ENCODE data around the gene RAB9A.
A peak's percentile ranks its signal among the peaks of the same experiment; 100 is the strongest.

RAB9A gene

DNA sequence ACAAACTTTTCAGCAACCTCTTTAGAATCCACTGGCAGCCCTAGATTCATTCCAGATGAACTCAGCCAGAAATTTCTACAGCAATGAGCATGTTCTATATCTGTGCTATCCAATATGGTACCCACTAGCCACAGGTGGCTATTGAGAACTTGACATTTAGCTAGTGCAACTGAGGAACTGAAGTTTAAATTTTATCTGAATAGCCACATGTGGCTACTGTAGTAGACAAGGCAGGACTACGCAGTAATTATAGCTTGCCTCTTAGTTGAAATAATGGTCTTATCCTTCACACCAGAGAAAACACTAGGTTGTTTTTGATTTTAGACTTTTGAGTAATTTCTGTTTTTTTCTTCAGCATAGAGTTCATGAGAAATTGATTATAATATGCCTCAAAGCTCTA lies 38.6 kb upstream of the RAB9A start:
- TF ChIP-seq CTCF (IDR thresholded peaks at IDR 0.05; ENCODE audit: insufficient read depth, low read depth, low read length, missing control alignments) = no peak
- no peak for DNase-seq (ENCODE audit: low read depth)

GRCh38 chrX:13651150-13651549 lies 37.8 kb upstream of the RAB9A start:
- no peak for DNase-seq (ENCODE audit: low read depth)
- no peak overlapping the region for H3K4me3 ChIP-seq (ENCODE audit: low read length)
- no peak for TF ChIP-seq CTCF (IDR thresholded peaks at IDR 0.05; ENCODE audit: insufficient read depth, low read depth, low read length, missing control alignments)

More for the DNA sequence above, 38.6 kb upstream of the RAB9A start:
- no peak overlapping the region for H3K4me3 ChIP-seq (ENCODE audit: low read length)

DNA sequence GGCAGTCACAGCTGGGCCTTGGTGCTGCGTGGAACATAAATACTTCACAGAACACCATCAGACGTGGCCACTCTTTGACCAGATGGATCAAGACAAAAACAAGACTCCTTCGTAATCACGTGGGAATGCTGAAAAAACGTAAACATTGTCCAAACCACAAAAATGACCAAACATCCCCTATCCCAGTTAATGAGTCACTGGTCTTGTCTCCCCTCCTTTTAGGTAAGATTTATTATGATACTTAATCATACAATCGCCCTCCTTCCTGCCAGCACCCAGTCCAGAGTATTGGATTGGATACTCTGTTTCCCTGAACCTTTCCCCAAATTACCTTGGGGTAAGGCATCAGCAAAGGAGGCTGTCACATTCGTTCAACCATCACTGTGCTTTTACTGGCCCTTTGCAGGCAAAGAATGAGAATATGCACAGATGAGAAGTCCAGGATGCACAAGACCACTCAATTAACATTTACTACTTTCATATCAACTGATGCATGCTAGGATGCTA lies 36.6 kb upstream of the RAB9A start:
- no peak for TF ChIP-seq CTCF (IDR thresholded peaks at IDR 0.05; ENCODE audit: insufficient read depth, low read depth, low read length, missing control alignments)
- DNase-seq (ENCODE audit: low read depth) = peak; percentile 48
- H3K4me3 ChIP-seq (ENCODE audit: low read length) = peak overlapping the region; percentile 49

- no peak for TF ChIP-seq CTCF (IDR thresholded peaks at IDR 0.05; ENCODE audit: insufficient read depth, low read depth, low read length, missing control alignments)
- DNase-seq (ENCODE audit: low read depth) = peak; percentile 95
- H3K4me3 ChIP-seq (ENCODE audit: low read length) = peak within 1 kb of the TSS; percentile 66
These were observed 35.9 kb upstream of the RAB9A start, which contains the start of gene TCEANC for GRCh38 chrX:13652850-13653693. TCEANC (plus strand) TSS chrX:13653141; CDS start chrX:13662509, 9,368 bp downstream.

- no peak for DNase-seq (ENCODE audit: low read depth)
- H3K4me3 ChIP-seq (ENCODE audit: low read length) = no peak overlapping the region
- no peak for TF ChIP-seq CTCF (IDR thresholded peaks at IDR 0.05; ENCODE audit: insufficient read depth, low read depth, low read length, missing control alignments)
These were observed 34.8 kb upstream of the RAB9A start for GRCh38 chrX:13654116-13654515.

GRCh38 chrX:13655674-13656073 lies 33.3 kb upstream of the RAB9A start:
- no peak for TF ChIP-seq CTCF (IDR thresholded peaks at IDR 0.05; ENCODE audit: insufficient read depth, low read depth, low read length, missing control alignments)
- DNase-seq (ENCODE audit: low read depth) = no peak
- H3K4me3 ChIP-seq (ENCODE audit: low read length) = no peak overlapping the region

Measured in epithelial cell of esophagus (primary cell).